ENCODE data around the gene NPEPL1.
"Not testable (repeated sequence)": the region's sequence is repeated elsewhere in the genome, so short reads cannot be mapped to it uniquely, and the experiment has no call there.

The NPEPL1 gene

GRCh38 chr20:58753922-58754551, 61.4 kb downstream of the NPEPL1 start:
- in situ Hi-C loops (cut with HindIII; ENCODE audit: low sequenced_read_pairs): no loop called here

- in situ Hi-C loops (cut with HindIII; ENCODE audit: low sequenced_read_pairs): no loop called here
These were observed 62.0 kb downstream of the NPEPL1 start for GRCh38 chr20:58754584-58754983.

GRCh38 chr20:58755062-58755697, 62.6 kb downstream of the NPEPL1 start:
- in situ Hi-C loops (cut with HindIII; ENCODE audit: low sequenced_read_pairs): no loop called here

- in situ Hi-C loops (cut with HindIII; ENCODE audit: low sequenced_read_pairs): no loop called here
These were observed 63.3 kb downstream of the NPEPL1 start for GRCh38 chr20:58755766-58756449.

GRCh38 chr20:58756450-58756775, 63.8 kb downstream of the NPEPL1 start:
- in situ Hi-C loops (cut with HindIII; ENCODE audit: low sequenced_read_pairs): no loop called here

DNA sequence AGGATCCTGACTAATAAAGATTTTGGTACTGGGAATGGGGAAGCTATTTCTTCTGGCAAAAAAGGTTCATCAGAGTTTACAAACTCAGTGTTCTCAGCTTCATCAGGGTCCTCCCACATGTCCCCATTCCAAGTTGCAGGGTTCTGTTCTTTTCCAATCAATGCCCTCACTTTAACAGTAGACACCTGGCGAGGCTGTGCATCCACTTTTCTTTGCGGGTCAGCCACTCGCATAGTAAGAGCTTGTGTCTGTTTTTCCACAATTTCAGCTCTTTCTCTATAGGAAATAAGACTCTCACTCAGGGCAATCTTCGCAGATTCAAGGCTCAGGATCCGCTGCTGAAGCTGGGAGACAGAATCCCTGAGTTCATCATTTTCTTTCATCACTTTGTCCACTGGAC, 65.0 kb downstream of the NPEPL1 start:
- in situ Hi-C loops (cut with HindIII; ENCODE audit: low sequenced_read_pairs): not testable (repeated sequence)

- in situ Hi-C loops (cut with HindIII; ENCODE audit: low sequenced_read_pairs): no loop called here
These were observed 67.3 kb downstream of the NPEPL1 start for GRCh38 chr20:58759947-58760346.

DNA sequence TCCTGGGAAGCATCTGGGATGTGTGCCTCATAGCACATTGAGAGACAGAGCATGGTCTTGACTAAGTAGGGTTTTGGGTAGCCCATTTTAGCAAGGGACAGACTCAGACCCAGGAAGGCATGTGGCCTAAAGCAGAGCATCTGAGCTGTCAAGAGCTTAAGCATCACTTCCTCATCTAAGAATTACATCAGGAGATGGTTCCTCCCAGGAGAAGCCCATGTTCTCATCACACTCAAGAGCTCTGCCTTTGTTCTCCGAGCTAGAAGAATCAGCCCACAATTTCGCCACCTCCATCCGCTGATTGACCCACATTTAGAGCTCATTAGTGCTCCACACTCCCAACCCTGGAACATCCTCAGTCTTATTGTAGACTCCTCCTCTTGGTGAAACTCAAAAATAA, 68.3 kb downstream of the NPEPL1 start:
- in situ Hi-C loops (cut with HindIII; ENCODE audit: low sequenced_read_pairs): no loop called here

- in situ Hi-C loops (cut with HindIII; ENCODE audit: low sequenced_read_pairs): no loop called here
These were observed 69.5 kb downstream of the NPEPL1 start for GRCh38 chr20:58762120-58762519.

DNA sequence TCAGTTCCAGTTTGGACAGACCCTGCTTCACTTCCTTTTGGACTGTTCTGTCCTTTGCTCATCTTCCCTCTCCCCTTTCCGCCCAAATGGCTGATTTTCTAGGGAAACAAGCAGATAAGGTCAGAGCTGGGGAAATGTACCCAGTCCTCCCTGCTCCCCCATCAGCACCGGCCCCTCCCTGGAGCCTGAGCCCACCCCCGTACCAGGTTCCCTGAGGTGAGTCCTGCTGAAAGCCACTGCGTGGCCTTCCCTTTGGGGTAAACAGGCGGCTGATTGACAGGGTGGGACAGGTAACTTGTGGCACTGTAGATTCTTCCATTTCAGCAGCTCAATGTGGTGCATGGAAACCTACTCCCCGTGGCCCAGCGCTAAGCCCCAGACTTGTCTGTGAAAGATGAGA, 70.5 kb downstream of the NPEPL1 start:
- in situ Hi-C loops (cut with HindIII; ENCODE audit: low sequenced_read_pairs): no loop called here

Measured in endothelial cell of hepatic sinusoid (primary cell).